Endometrial microvascular endothelial cells (primary cell): Measurements from ENCODE around the gene COG4. TPM values are rescaled to one million over a fixed set of nuclear protein-coding genes. Genes with fewer than 3 reads are reported as not detected.

Source experiments
- in situ Hi-C: cut with HindIII; loops from 2 replicates; pipeline ENCODE4 v1.10.0; 2017; ENCODE audit warnings: low sequenced_read_pairs, low pct_unique_long_range_greater_than_20kb; ENCODE audit errors: inconsistent ontology term
- total RNA-seq: library from RNA; depleted of rRNA; stranded (reverse); fragments of >200 nt; gene quantifications from one replicate; pipeline ENCODE4 v1.2.3, GENCODE V29; 2015; ENCODE audit errors: inconsistent ontology term

COG4 gene
- total RNA-seq, 1 donor from 2014 or later = 87.5 TPM

GRCh38 chr16:70484867-70485266, 38.5 kb downstream of the COG4 start:
- in situ Hi-C loops = no loop called here

- in situ Hi-C loops = no loop called here
These were observed 39.9 kb downstream of the COG4 start for GRCh38 chr16:70483426-70483825.

- in situ Hi-C loops = no loop called here
These were observed 40.7 kb downstream of the COG4 start for GRCh38 chr16:70482624-70483023.

- in situ Hi-C loops = no loop called here
These were observed 41.3 kb downstream of the COG4 start for GRCh38 chr16:70481929-70482536.

GRCh38 chr16:70480127-70481105, 42.9 kb downstream of the COG4 start:
- in situ Hi-C loops = no loop called here

- in situ Hi-C loops = no loop called here
These were observed 44.4 kb downstream of the COG4 start for GRCh38 chr16:70478912-70479341.

- in situ Hi-C loops = no loop called here
These were observed 45.2 kb downstream of the COG4 start for GRCh38 chr16:70478169-70478568.

GRCh38 chr16:70476272-70477020, 46.9 kb downstream of the COG4 start:
- in situ Hi-C loops = no loop called here

- in situ Hi-C loops = no loop called here
These were observed 48.1 kb downstream of the COG4 start for GRCh38 chr16:70475054-70475871.

GRCh38 chr16:70474320-70475053, 48.9 kb downstream of the COG4 start:
- in situ Hi-C loops = no loop called here

- in situ Hi-C loops = no loop called here
These were observed 49.7 kb downstream of the COG4 start for GRCh38 chr16:70473446-70474319.

- in situ Hi-C loops = no loop called here
These were observed 50.4 kb downstream of the COG4 start for GRCh38 chr16:70472786-70473433.

- in situ Hi-C loops = no loop called here
These were observed 52.4 kb downstream of the COG4 start for GRCh38 chr16:70470927-70471341.

- in situ Hi-C loops = no loop called here
These were observed 53.0 kb downstream of the COG4 start for GRCh38 chr16:70470141-70470926.

- in situ Hi-C loops = no loop called here
These were observed 54.4 kb downstream of the COG4 start for GRCh38 chr16:70468776-70469525.
